Hematopoietic multipotent progenitor cell treated with erythropoietin and hydrocortisone succinate and interleukin-3 and kit ligand, for 8 days (in vitro differentiated cells): ENCODE data around the gene SNX22.

Experiments
- DNase-seq: peaks from one replicate; pipeline ENCODE4 v3.0.0-alpha.2; 2015

Gene SNX22

GRCh38 chr15:64136347-64136746, 15.2 kb upstream of the SNX22 start:
- no peak for DNase-seq

GRCh38 chr15:64137226-64137833, 14.2 kb upstream of the SNX22 start:
- DNase-seq, result peak; percentile 79

- peak; percentile 91 for DNase-seq
These were observed 13.1 kb upstream of the SNX22 start for GRCh38 chr15:64138331-64138941.

- no peak for DNase-seq
These were observed 9.6 kb upstream of the SNX22 start for GRCh38 chr15:64141798-64142512.

- no peak for DNase-seq
These were observed 8.3 kb upstream of the SNX22 start for GRCh38 chr15:64143276-64143675.

GRCh38 chr15:64144192-64144564, 7.4 kb upstream of the SNX22 start:
- no peak for DNase-seq

- peak; percentile 46 for DNase-seq
These were observed 6.8 kb upstream of the SNX22 start for GRCh38 chr15:64144565-64145281.

- DNase-seq, result peak; percentile 31
These were observed 5.5 kb upstream of the SNX22 start for GRCh38 chr15:64146041-64146440.

GRCh38 chr15:64146520-64146884, 5.0 kb upstream of the SNX22 start:
- DNase-seq, result no peak

- peak; percentile 91 for DNase-seq
These were observed 4.4 kb upstream of the SNX22 start for GRCh38 chr15:64146885-64147681.

GRCh38 chr15:64148168-64148567, 3.4 kb upstream of the SNX22 start:
- no peak for DNase-seq

GRCh38 chr15:64148581-64148980, 3.0 kb upstream of the SNX22 start:
- no peak for DNase-seq

- DNase-seq, result peak; percentile 91
These were observed 2.1 kb upstream of the SNX22 start for GRCh38 chr15:64149424-64149823.

GRCh38 chr15:64149893-64150578, 1.5 kb upstream of the SNX22 start:
- DNase-seq, result peak; percentile 67

GRCh38 chr15:64152507-64153387, 1.2 kb downstream of the SNX22 start:
- peak; percentile 45 for DNase-seq

GRCh38 chr15:64153480-64154367, 2.2 kb downstream of the SNX22 start:
- peak; percentile 90 for DNase-seq

- DNase-seq, result no peak
These were observed 4.5 kb downstream of the SNX22 start for GRCh38 chr15:64155802-64156651.

- peak; percentile 45 for DNase-seq
These were observed 5.3 kb downstream of the SNX22 start for GRCh38 chr15:64156652-64157331.
